Measurements from ENCODE around the gene JAK2.

Gene JAK2

GRCh38 chr9:5113994-5114748 is 129.1 kb downstream of the JAK2 start (continued):
- TF ChIP-seq KLF10 (tag by site-specific recombination; IDR thresholded peaks at IDR 0.05) (no peak), ZFP3 (tag by site-specific recombination; IDR thresholded peaks at IDR 0.05; ENCODE audit: low read depth) (no peak), ZNF747 (tag by site-specific recombination; IDR thresholded peaks at IDR 0.05) (no peak)

- TF ChIP-seq SCRT2 (tag by site-specific recombination; IDR thresholded peaks at IDR 0.05) (no peak), ZNF146 (tag by site-specific recombination; IDR thresholded peaks at IDR 0.05) (no peak), ZNF335 (tag by site-specific recombination; conservative IDR thresholded peaks at IDR 0.05) (no peak), ZNF37A (tag by site-specific recombination; IDR thresholded peaks at IDR 0.05) (no peak), ZNF398 (tag by site-specific recombination; IDR thresholded peaks at IDR 0.05) (no peak), ZNF473 (tag by site-specific recombination; IDR thresholded peaks at IDR 0.05) (no peak), ZNF423 (tag by site-specific recombination; IDR thresholded peaks at IDR 0.05) (no peak)
- TF ChIP-seq, protein P1, sequence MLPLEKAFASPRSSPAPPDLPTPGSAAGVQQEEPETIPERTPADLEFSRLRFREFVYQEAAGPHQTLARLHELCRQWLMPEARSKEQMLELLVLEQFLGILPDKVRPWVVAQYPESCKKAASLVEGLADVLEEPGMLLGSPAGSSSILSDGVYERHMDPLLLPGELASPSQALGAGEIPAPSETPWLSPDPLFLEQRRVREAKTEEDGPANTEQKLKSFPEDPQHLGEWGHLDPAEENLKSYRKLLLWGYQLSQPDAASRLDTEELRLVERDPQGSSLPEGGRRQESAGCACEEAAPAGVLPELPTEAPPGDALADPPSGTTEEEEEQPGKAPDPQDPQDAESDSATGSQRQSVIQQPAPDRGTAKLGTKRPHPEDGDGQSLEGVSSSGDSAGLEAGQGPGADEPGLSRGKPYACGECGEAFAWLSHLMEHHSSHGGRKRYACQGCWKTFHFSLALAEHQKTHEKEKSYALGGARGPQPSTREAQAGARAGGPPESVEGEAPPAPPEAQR (tag by site-specific recombination; IDR thresholded peaks at IDR 0.05) = no peak
- H3K4me1 ChIP-seq (ENCODE audit: control insufficient read depth, insufficient read depth, low read length) = no peaks in the 10 kb centered on the region
- CTCF ChIA-PET = interaction anchor here (0.6 to 1.2 kb wide), 2 partner anchors 134 to 474 kb away, joined by 3 to 5 read pairs; no protein-coding TSS in a partner anchor
- no peak overlapping the region for H3K4me3 ChIP-seq (ENCODE audit: low read depth, low read length)
- no peaks in the 10 kb centered on the region for H3K36me3 ChIP-seq (ENCODE audit: control insufficient read depth in 2 of 2, insufficient read depth in 1 of 2, low read length in 2 of 2)
- no peak overlapping the region for H3K27ac ChIP-seq (ENCODE audit: extremely low read depth, low read depth, low read length)
- POLR2A ChIA-PET = no interaction called here
- H3K9me3 ChIP-seq (ENCODE audit: control insufficient read depth, insufficient read depth, low read depth, low read length) = no peaks in the 10 kb centered on the region
These were observed 137.0 kb downstream of the JAK2 start for GRCh38 chr9:5122116-5122515.

DNA sequence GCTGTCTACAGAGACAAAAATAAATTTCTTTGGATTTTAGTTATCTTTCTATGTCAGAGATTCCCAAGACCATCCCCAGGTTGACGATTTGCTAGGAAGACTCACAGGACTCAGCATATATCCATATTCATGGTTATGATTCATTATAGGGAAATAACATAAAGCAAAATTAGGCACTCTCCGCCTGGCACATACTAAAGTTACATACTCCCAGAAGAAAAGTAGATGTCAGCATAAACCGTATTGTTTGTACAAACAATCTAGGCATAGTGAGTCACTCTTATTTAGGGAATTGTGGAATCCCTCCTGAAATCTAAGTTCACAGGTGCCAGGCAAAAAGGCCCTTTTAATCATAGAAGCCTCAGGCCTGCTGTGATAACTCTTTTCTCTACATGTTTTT is 137.4 kb downstream of the JAK2 start:
- Histone ChIP-seq H3K36me3 (ENCODE audit: control insufficient read depth in 2 of 2, insufficient read depth in 1 of 2, low read length in 2 of 2) (no peaks in the 10 kb centered on the region), H3K9me3 (ENCODE audit: control insufficient read depth, insufficient read depth, low read depth, low read length) (no peaks in the 10 kb centered on the region), H3K27ac (ENCODE audit: extremely low read depth, low read depth, low read length) (no peak overlapping the region), H3K4me1 (ENCODE audit: control insufficient read depth, insufficient read depth, low read length) (no peaks in the 10 kb centered on the region), H3K4me3 (ENCODE audit: low read depth, low read length) (no peak overlapping the region)
- ChIA-PET CTCF (interaction anchor here (1.2 kb wide), 1 partner anchor 135 kb away, joined by 5 read pairs; no protein-coding TSS in a partner anchor), POLR2A (no interaction called here)
- TF ChIP-seq OSR2 (tag by site-specific recombination; IDR thresholded peaks at IDR 0.05) (no peak), ZNF248 (tag by site-specific recombination; IDR thresholded peaks at IDR 0.05) (no peak)

DNA sequence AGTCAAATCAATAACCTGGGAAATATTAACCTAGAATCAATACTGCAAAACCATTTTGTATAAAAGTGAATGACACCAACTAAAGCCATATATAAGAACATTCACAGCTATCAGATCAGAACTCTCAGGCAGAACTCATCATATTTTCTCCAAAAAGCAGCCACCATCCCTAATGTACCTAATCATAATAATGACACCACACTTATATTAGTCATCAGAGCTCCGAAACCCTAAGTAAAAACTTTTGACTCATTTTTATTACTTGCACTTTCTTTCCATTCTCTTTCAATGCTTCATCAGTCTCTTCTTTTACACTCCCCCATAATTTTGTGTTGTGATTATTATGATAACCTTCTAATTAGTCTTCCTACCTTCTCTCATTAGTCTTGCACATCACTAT is 155.1 kb downstream of the JAK2 start:
- no peak overlapping the region for H3K27ac ChIP-seq (ENCODE audit: extremely low read depth, low read depth, low read length)
- no peaks in the 10 kb centered on the region for H3K36me3 ChIP-seq (ENCODE audit: control insufficient read depth in 2 of 2, insufficient read depth in 1 of 2, low read length in 2 of 2)
- H3K4me1 ChIP-seq (ENCODE audit: control insufficient read depth, insufficient read depth, low read length) = no peaks in the 10 kb centered on the region
- no peaks in the 10 kb centered on the region for H3K9me3 ChIP-seq (ENCODE audit: control insufficient read depth, insufficient read depth, low read depth, low read length)
- H3K4me3 ChIP-seq (ENCODE audit: low read depth, low read length) = no peak overlapping the region
- CTCF ChIA-PET = no interaction called here
- POLR2A ChIA-PET = no interaction called here
- no peak for TF ChIP-seq ZEB2 (tag by site-specific recombination; IDR thresholded peaks at IDR 0.05)
- no peak for TF ChIP-seq ZNF24 (tag by site-specific recombination; IDR thresholded peaks at IDR 0.05)
- TF ChIP-seq ZFP3 (tag by site-specific recombination; IDR thresholded peaks at IDR 0.05; ENCODE audit: low read depth) = no peak
- TF ChIP-seq ZNF792 (tag by site-specific recombination; IDR thresholded peaks at IDR 0.05) = no peak
- TF ChIP-seq ZNF830 (tag by site-specific recombination; IDR thresholded peaks at IDR 0.05; ENCODE audit: low read depth) = no peak
- no peak for TF ChIP-seq ZFP37 (tag by site-specific recombination; IDR thresholded peaks at IDR 0.05)
- no peak for TF ChIP-seq ZNF626 (tag by site-specific recombination; IDR thresholded peaks at IDR 0.05)
- TF ChIP-seq ZNF776 (tag by site-specific recombination; IDR thresholded peaks at IDR 0.05; ENCODE audit: borderline replicate concordance) = no peak
